AG20443 (cell line): ENCODE measurements around the gene ZNF70.
"Not testable (repeated sequence)": the region's sequence is repeated elsewhere in the genome, so short reads cannot be mapped to it uniquely, and the experiment has no call there.

Experiments used
- DNase-seq: peaks from one replicate; pipeline ENCODE4 v3.0.0; 2012; ENCODE audit warnings: low spot score, mixed read lengths

ZNF70 gene

GRCh38 chr22:23756891-23757290 is 6.0 kb upstream of the ZNF70 start:
- DNase-seq: no peak

GRCh38 chr22:23755711-23756110 is 4.8 kb upstream of the ZNF70 start:
- no peak for DNase-seq

- no peak for DNase-seq
These were observed 4.2 kb upstream of the ZNF70 start for GRCh38 chr22:23754980-23755636.

GRCh38 chr22:23754220-23754919 is 3.5 kb upstream of the ZNF70 start, which contains the start of gene VPREB3:
Gene VPREB3 (minus strand): TSS chr22:23754425. CDS start chr22:23754363, 62 bp downstream.
- DNase-seq: no peak

- DNase-seq: no peak
These were observed 2.5 kb upstream of the ZNF70 start for GRCh38 chr22:23753385-23753784.

- no peak for DNase-seq
These were observed 1.8 kb upstream of the ZNF70 start for GRCh38 chr22:23752750-23753149.

GRCh38 chr22:23752090-23752691 is 1.3 kb upstream of the ZNF70 start:
- no peak for DNase-seq

GRCh38 chr22:23751441-23751996 is 607 bp upstream of the ZNF70 start:
- no peak for DNase-seq

GRCh38 chr22:23750367-23750713 is 572 bp downstream of the ZNF70 start:
- no peak for DNase-seq

- no peak for DNase-seq
These were observed 1.0 kb downstream of the ZNF70 start for GRCh38 chr22:23749841-23750301.

GRCh38 chr22:23745791-23746190 is 5.1 kb downstream of the ZNF70 start:
- no peak for DNase-seq

GRCh38 chr22:23744485-23744884 is 6.4 kb downstream of the ZNF70 start:
- DNase-seq: no peak

GRCh38 chr22:23744001-23744400 is 6.9 kb downstream of the ZNF70 start:
- no peak for DNase-seq

GRCh38 chr22:23743303-23743705 is 7.6 kb downstream of the ZNF70 start:
- no peak for DNase-seq

GRCh38 chr22:23742505-23743264 is 8.2 kb downstream of the ZNF70 start:
- no peak for DNase-seq

- DNase-seq: no peak
These were observed 13.2 kb downstream of the ZNF70 start for GRCh38 chr22:23737696-23738095.

GRCh38 chr22:23728108-23728507 is 22.8 kb downstream of the ZNF70 start:
- DNase-seq: not testable (repeated sequence)

GRCh38 chr22:23722724-23723123 is 28.2 kb downstream of the ZNF70 start:
- no peak for DNase-seq

GRCh38 chr22:23722160-23722559 is 28.8 kb downstream of the ZNF70 start:
- DNase-seq: no peak

GRCh38 chr22:23720855-23721254 is 30.1 kb downstream of the ZNF70 start:
- no peak for DNase-seq

- no peak for DNase-seq
These were observed 32.3 kb downstream of the ZNF70 start for GRCh38 chr22:23718371-23719165.
